ENCODE results near the gene GPR89B.
A peak's percentile ranks its signal among the peaks of the same experiment; 100 is the strongest.
"Not testable (repeated sequence)": the region's sequence is repeated elsewhere in the genome, so short reads cannot be mapped to it uniquely, and the experiment has no call there.

Gene GPR89B

GRCh38 chr1:148038462-148039333, 110.5 kb downstream of the GPR89B start:
- Mint-ChIP-seq H3K4me3 (peak overlapping the region; percentile 63 to 75), H3K27ac (peak overlapping the region; percentile 99 to 100)
- ATAC-seq, result peak; percentile 91
- H3K27me3 Mint-ChIP-seq, H3K4me1 Mint-ChIP-seq, H3K9me3 Mint-ChIP-seq: not testable (repeated sequence)
- DNase-seq, result peak; percentile 84 to 90

All from stimulated activated naive CD8-positive, alpha-beta T cell treated with anti-CD3 and anti-CD28 coated beads, Interleukin-15, amount 100 ng/mL, for 72 hours (primary cell).